ENCODE results near the gene USP10. TPM values are rescaled to one million over a fixed set of nuclear protein-coding genes. Genes with fewer than 3 reads are reported as not detected.

USP10 gene
- total and polyA plus RNA-seq, 2 donors (not counting 1 experiment from before 2014, with no cell fraction given) = 48.9 to 134 TPM

DNA sequence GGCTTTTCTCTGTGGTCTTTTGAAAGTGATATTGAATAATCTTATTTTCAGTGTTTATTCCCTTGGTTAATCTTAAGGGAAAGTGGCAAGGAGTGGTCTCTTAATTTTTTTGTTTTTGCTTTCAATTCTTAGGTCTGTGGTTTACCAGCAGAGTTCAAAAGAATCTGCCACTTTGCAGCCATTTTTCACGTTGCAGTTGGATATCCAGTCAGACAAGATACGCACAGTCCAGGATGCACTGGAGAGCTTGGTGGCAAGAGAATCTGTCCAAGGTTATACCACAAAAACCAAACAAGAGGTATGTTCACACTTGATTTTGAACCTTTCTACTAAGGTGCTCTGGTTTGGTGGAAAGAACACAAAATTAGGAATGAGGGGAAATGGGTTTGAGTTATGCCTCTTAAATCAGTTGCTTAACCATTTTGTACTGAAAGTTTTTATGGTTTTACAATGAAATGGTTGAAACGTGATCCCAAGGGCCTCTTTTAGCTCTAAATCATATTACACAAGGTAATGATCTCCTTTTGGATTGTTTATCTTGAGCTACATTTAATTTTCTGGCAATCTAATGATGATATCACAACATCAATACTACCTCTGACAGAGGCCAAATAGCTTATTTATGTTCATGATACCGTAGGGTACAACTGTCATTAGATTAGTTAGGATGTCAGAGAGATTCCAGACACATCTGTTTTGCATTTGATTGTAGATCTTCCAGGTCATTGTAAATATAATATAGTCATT lies 68.4 kb downstream of the USP10 start:
- Histone ChIP-seq H2AFZ (ENCODE audit: insufficient read depth, low read depth, low read length, poor library complexity, severe bottlenecking) (no peak overlapping the region), H3K27ac (ENCODE audit: low read length in 2 of 2) (no peak overlapping the region), H3K27me3 (replicated peaks in 1 of 4; ENCODE audit: control extremely low read depth in 1 of 4, control insufficient read depth in 3 of 4, insufficient read depth in 4 of 4, low read length in 3 of 4) (no peaks in the 10 kb centered on the region), H4K20me1 (ENCODE audit: control insufficient read depth, insufficient read depth, low read length, poor library complexity, severe bottlenecking) (peaks cover 12% of the 10 kb centered on the region), H3K4me2 (replicated peaks; ENCODE audit: low read depth, low read length, poor library complexity, severe bottlenecking) (no peak overlapping the region), H3K9ac (ENCODE audit: low read length) (no peak overlapping the region), H3K79me2 (ENCODE audit: control insufficient read depth, insufficient read depth, low read length) (peaks cover 10% of the 10 kb centered on the region), H3K9me3 (ENCODE audit: control extremely low read depth in 1 of 3, control insufficient read depth in 2 of 3, insufficient read depth in 1 of 3, low read length in 2 of 3) (no peaks in the 10 kb centered on the region), H3K4me1 (ENCODE audit: control insufficient read depth in 2 of 2, insufficient read depth in 2 of 2, low read length in 2 of 2) (no peaks in the 10 kb centered on the region), H3K4me3 (ENCODE audit: control extremely low read depth in 1 of 5, extremely low read depth in 1 of 5, insufficient read depth in 1 of 5, low read depth in 2 of 5, low read length in 4 of 5) (no peak overlapping the region), H3K36me3 (replicated peaks in 1 of 2; ENCODE audit: control extremely low read depth in 1 of 2, control insufficient read depth in 1 of 2, extremely low read depth in 1 of 2, insufficient read depth in 2 of 2, low read length in 1 of 2) (peaks cover 5 to 88% of the 10 kb centered on the region in 2 experiments)
- H3K4me1 Mint-ChIP-seq = no peaks in the 10 kb centered on the region
- POLR2A ChIA-PET = no interaction called here
- CTCF ChIA-PET = interaction anchor here (1.0 to 1.4 kb wide), 2 partner anchors 9 to 13 kb away, joined by 3 to 5 read pairs; no protein-coding TSS in a partner anchor
- ATAC-seq (ENCODE audit: low read depth) (no peak), DNase-seq (no peak)
- 80% methylated on average over 2 of the region's 4 CpGs for WGBS (ENCODE audit: insufficient coverage)
- intact Hi-C loops (cut with micrococcal nuclease) = no loop called here
- H3K27me3 Mint-ChIP-seq = no peaks in the 10 kb centered on the region
- no peak overlapping the region for H3K4me3 Mint-ChIP-seq
- no peak overlapping the region for H3K27ac Mint-ChIP-seq
- no peaks in the 10 kb centered on the region for H3K9me3 Mint-ChIP-seq (ENCODE audit: insufficient read depth)
- TF ChIP-seq EZH2 (IDR thresholded peaks at IDR 0.05; ENCODE audit: borderline replicate concordance, insufficient read depth, low read depth, low read length, poor library complexity, severe bottlenecking) = no peak
- TF ChIP-seq, protein P1, sequence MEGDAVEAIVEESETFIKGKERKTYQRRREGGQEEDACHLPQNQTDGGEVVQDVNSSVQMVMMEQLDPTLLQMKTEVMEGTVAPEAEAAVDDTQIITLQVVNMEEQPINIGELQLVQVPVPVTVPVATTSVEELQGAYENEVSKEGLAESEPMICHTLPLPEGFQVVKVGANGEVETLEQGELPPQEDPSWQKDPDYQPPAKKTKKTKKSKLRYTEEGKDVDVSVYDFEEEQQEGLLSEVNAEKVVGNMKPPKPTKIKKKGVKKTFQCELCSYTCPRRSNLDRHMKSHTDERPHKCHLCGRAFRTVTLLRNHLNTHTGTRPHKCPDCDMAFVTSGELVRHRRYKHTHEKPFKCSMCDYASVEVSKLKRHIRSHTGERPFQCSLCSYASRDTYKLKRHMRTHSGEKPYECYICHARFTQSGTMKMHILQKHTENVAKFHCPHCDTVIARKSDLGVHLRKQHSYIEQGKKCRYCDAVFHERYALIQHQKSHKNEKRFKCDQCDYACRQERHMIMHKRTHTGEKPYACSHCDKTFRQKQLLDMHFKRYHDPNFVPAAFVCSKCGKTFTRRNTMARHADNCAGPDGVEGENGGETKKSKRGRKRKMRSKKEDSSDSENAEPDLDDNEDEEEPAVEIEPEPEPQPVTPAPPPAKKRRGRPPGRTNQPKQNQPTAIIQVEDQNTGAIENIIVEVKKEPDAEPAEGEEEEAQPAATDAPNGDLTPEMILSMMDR (IDR thresholded peaks at IDR 0.05) = no peak

DNA sequence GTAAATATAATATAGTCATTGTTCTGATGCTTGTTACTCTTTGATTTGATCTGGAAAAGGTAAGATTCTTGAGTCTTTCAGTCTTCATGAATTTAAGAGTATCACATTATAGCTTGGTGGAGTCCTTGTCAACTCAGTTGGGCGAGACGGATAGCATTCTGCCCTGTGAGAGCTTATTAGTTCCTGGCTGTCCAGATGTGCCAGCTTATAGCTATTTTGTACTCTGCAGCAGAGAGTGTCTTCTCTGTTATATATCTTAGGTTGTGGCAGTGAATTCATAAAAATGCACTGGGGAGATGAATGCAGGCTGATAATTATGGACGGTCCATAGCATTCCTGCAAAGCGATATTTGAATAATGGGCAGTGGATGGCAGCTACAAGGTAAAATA lies 69.0 kb downstream of the USP10 start:
- Histone ChIP-seq H3K79me2 (ENCODE audit: control insufficient read depth, insufficient read depth, low read length) (peaks cover 10% of the 10 kb centered on the region), H4K20me1 (ENCODE audit: control insufficient read depth, insufficient read depth, low read length, poor library complexity, severe bottlenecking) (peaks cover 13% of the 10 kb centered on the region), H2AFZ (ENCODE audit: insufficient read depth, low read depth, low read length, poor library complexity, severe bottlenecking) (no peak overlapping the region), H3K36me3 (replicated peaks in 1 of 2; ENCODE audit: control extremely low read depth in 1 of 2, control insufficient read depth in 1 of 2, extremely low read depth in 1 of 2, insufficient read depth in 2 of 2, low read length in 1 of 2) (peaks cover 6 to 88% of the 10 kb centered on the region in 2 experiments), H3K4me1 (ENCODE audit: control insufficient read depth in 2 of 2, insufficient read depth in 2 of 2, low read length in 2 of 2) (no peaks in the 10 kb centered on the region), H3K4me3 (ENCODE audit: control extremely low read depth in 1 of 5, extremely low read depth in 1 of 5, insufficient read depth in 1 of 5, low read depth in 2 of 5, low read length in 4 of 5) (no peak overlapping the region), H3K4me2 (replicated peaks; ENCODE audit: low read depth, low read length, poor library complexity, severe bottlenecking) (no peak overlapping the region), H3K27ac (ENCODE audit: low read length in 2 of 2) (no peak overlapping the region), H3K27me3 (replicated peaks in 1 of 4; ENCODE audit: control extremely low read depth in 1 of 4, control insufficient read depth in 3 of 4, insufficient read depth in 4 of 4, low read length in 3 of 4) (no peaks in the 10 kb centered on the region), H3K9ac (ENCODE audit: low read length) (no peak overlapping the region), H3K9me3 (ENCODE audit: control extremely low read depth in 1 of 3, control insufficient read depth in 2 of 3, insufficient read depth in 1 of 3, low read length in 2 of 3) (no peaks in the 10 kb centered on the region)
- Mint-ChIP-seq H3K4me1 (no peaks in the 10 kb centered on the region), H3K27me3 (no peaks in the 10 kb centered on the region), H3K9me3 (ENCODE audit: insufficient read depth) (no peaks in the 10 kb centered on the region), H3K27ac (no peak overlapping the region), H3K4me3 (no peak overlapping the region)
- ATAC-seq (ENCODE audit: low read depth) = no peak
- TF ChIP-seq, protein P1 (IDR thresholded peaks at IDR 0.05) = no peak
- TF ChIP-seq EZH2 (IDR thresholded peaks at IDR 0.05; ENCODE audit: borderline replicate concordance, insufficient read depth, low read depth, low read length, poor library complexity, severe bottlenecking) = no peak
- ChIA-PET CTCF (interaction anchor here (1.0 to 1.4 kb wide), 2 partner anchors 10 to 14 kb away, joined by 3 to 5 read pairs; no protein-coding TSS in a partner anchor), POLR2A (no interaction called here)
- no peak for DNase-seq
- 98% methylated on average over 4 of the region's 4 CpGs for WGBS (ENCODE audit: insufficient coverage)
- intact Hi-C loops (cut with micrococcal nuclease) = no loop called here

All from B cell (primary cell).